Esophagus muscularis mucosa (tissue), 4 donors: ENCODE measurements around the gene CAMTA1.

Source experiments
- EP300 ChIP-seq: sonication (generic); formaldehyde crosslinking; IDR thresholded peaks from one replicate; pipeline ENCODE4 v1.6.1; 2017; ENCODE audit warnings: antibody characterized with exemption
- POLR2A ChIP-seq: fragments of 450-650 bp; IDR thresholded peaks from one replicate; pipeline ENCODE4 v1.6.1; 2017; ENCODE audit warnings: antibody characterized with exemption, moderate library complexity, mild to moderate bottlenecking, low read depth
- POLR2AphosphoS5 ChIP-seq, 2 donors: sonication (generic); formaldehyde crosslinking; IDR thresholded peaks; one replicate each; pipeline ENCODE4 v1.6.1; 2017; ENCODE audit warnings: antibody characterized with exemption in 2 of 2
- TF ChIP-seq, protein P1 (sequence below), 3 experiments: fragments of 200-600 bp in 2 of 3; fragments of 450-650 bp in 1 of 3; sonication (generic) in 2 of 3; IDR thresholded peaks; one replicate each; pipeline ENCODE4 v1.5.1; 2017 to 2019; ENCODE audit warnings: antibody characterized with exemption in 3 of 3, mild to moderate bottlenecking in 2 of 3, moderate library complexity in 1 of 3

DNA sequence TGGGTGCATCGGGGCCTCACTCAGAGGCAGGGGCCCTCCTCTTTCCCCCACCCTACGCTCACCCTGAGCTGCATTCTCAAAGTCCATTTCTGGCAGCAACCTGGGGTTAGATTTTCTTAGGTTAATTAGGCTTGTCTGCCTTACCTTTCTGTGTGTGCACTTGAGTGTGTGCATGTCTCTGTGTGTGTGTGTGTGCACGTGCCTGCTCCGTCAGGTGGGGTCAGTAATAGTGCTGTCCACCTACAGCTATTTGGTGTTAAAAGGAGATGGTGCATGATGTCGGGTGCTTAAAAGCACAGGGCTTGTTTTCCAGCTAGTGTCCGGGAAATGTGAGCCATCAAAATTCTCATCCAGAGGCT, 257.9 kb downstream of the CAMTA1 start:
- TF ChIP-seq EP300 (no peak), POLR2AphosphoS5 (IDR thresholded peaks at IDR 0.05) (no peak), POLR2A (no peak)
- TF ChIP-seq, protein P1, sequence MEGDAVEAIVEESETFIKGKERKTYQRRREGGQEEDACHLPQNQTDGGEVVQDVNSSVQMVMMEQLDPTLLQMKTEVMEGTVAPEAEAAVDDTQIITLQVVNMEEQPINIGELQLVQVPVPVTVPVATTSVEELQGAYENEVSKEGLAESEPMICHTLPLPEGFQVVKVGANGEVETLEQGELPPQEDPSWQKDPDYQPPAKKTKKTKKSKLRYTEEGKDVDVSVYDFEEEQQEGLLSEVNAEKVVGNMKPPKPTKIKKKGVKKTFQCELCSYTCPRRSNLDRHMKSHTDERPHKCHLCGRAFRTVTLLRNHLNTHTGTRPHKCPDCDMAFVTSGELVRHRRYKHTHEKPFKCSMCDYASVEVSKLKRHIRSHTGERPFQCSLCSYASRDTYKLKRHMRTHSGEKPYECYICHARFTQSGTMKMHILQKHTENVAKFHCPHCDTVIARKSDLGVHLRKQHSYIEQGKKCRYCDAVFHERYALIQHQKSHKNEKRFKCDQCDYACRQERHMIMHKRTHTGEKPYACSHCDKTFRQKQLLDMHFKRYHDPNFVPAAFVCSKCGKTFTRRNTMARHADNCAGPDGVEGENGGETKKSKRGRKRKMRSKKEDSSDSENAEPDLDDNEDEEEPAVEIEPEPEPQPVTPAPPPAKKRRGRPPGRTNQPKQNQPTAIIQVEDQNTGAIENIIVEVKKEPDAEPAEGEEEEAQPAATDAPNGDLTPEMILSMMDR (IDR thresholded peaks at IDR 0.05): no peak
